Activated B cell treated with CpG ODN at 0.5 μM for 24 hours (primary cell): ENCODE results near the gene PIRT. TPM values are rescaled to one million over a fixed set of nuclear protein-coding genes. Genes with fewer than 3 reads are reported as not detected.
A peak's percentile ranks its signal among the peaks of the same experiment; 100 is the strongest.

Source experiments
- ATAC-seq: fragments of 200-7000 bp; cut with Tn5 transposase; one replicate; pipeline ENCODE4 v1.10.0; 2021; ENCODE audit warnings: low read depth, mild to moderate bottlenecking, moderate library complexity
- CTCF ChIA-PET: fragments of 350-600 bp; sonication (Branson Sonifier 250); formaldehyde crosslinking; loops from one replicate; lab custom pipeline; 2021; ENCODE audit warnings: antibody characterized with exemption; lab: Charles Lee
- POLR2A ChIA-PET: fragments of 350-600 bp; sonication (Branson Sonifier 250); formaldehyde crosslinking; loops from one replicate; lab custom pipeline; 2021; ENCODE audit warnings: antibody characterized with exemption; lab: Charles Lee
- DNase-seq: peaks from one replicate; pipeline ENCODE4 v3.0.0; 2022
- H3K27ac Mint-ChIP-seq: one replicate; pipeline ENCODE4 v1.8.0; 2020; ENCODE audit warnings: mixed read lengths
- H3K27me3 Mint-ChIP-seq: one replicate; pipeline ENCODE4 v1.8.0; 2021; ENCODE audit warnings: mixed read lengths
- H3K36me3 Mint-ChIP-seq: one replicate; pipeline ENCODE4 v1.8.0; 2021; ENCODE audit warnings: low read depth, mixed read lengths
- H3K4me1 Mint-ChIP-seq: one replicate; pipeline ENCODE4 v1.8.0; 2021; ENCODE audit warnings: mixed read lengths
- H3K4me3 Mint-ChIP-seq: one replicate; pipeline ENCODE4 v1.8.0; 2020; ENCODE audit warnings: mild to moderate bottlenecking, mixed read lengths
- H3K9me3 Mint-ChIP-seq: one replicate; pipeline ENCODE4 v1.8.0; 2020; ENCODE audit warnings: mixed read lengths
- CTCF ChIP-seq: fragments of 200-600 bp; IDR thresholded peaks from one replicate; pipeline ENCODE4 v1.8.0; 2022; ENCODE audit warnings: antibody characterized with exemption, mild to moderate bottlenecking
- intact Hi-C: fragments of 100-400 bp; cut with micrococcal nuclease; formaldehyde crosslinking; loops from one replicate; pipeline ENCODE4 v1.15.1; 2024
- total RNA-seq: library from RNA; stranded (reverse); gene quantifications from 2 replicates; pipeline ENCODE4 v1.2.3, GENCODE V29; 2022

Gene PIRT
- total RNA-seq, 1 donor from 2014 or later = not detected

- peaks cover 17% of the 10 kb centered on the region for H3K27me3 Mint-ChIP-seq
- ATAC-seq (no peak), DNase-seq (no peak)
- POLR2A ChIA-PET = interaction anchor here (0.6 to 0.7 kb wide), 2 partner anchors 185 to 682 kb away, joined by 7 to 8 read pairs; no protein-coding TSS in a partner anchor
- no peaks in the 10 kb centered on the region for H3K36me3 Mint-ChIP-seq
- CTCF ChIA-PET = interaction anchor here (1.0 to 6.9 kb wide), 9 partner anchors 9 to 228 kb away, joined by 3 to 69 read pairs (median 5); no protein-coding TSS in a partner anchor
- intact Hi-C loops = loop anchor here (1.0 to 10.0 kb wide), 6 partner anchors 91 to 921 kb away; partner anchors contain the start of genes ADPRM and SCO1
- no peak overlapping the region for H3K27ac Mint-ChIP-seq
- peaks cover 9% of the 10 kb centered on the region for H3K4me1 Mint-ChIP-seq
- H3K9me3 Mint-ChIP-seq = no peaks in the 10 kb centered on the region
- TF ChIP-seq CTCF = peak; percentile 2
- H3K4me3 Mint-ChIP-seq = no peak overlapping the region
These were observed 7.5 kb upstream of the PIRT start for GRCh38 chr17:10845388-10845751.

- H3K27ac Mint-ChIP-seq = no peak overlapping the region
- peak; percentile 94 for ATAC-seq
These were observed 6.9 kb upstream of the PIRT start for GRCh38 chr17:10844621-10845387.

GRCh38 chr17:10843811-10844210 is 5.9 kb upstream of the PIRT start:
- intact Hi-C loops = loop anchor here (10.0 kb wide), 1 partner anchor 89 kb away; no protein-coding TSS in a partner anchor
- H3K4me3 Mint-ChIP-seq = no peak overlapping the region
- no peaks in the 10 kb centered on the region for H3K9me3 Mint-ChIP-seq
- peaks cover 14% of the 10 kb centered on the region for H3K27me3 Mint-ChIP-seq
- no peaks in the 10 kb centered on the region for H3K36me3 Mint-ChIP-seq
- TF ChIP-seq CTCF = no peak
- no peak overlapping the region for H3K27ac Mint-ChIP-seq
- no peak for DNase-seq
- ChIA-PET POLR2A (no interaction called here), CTCF (interaction anchor here (1.6 to 6.9 kb wide), 4 partner anchors 11 to 226 kb away, joined by 4 to 69 read pairs (median 6); no protein-coding TSS in a partner anchor)
- ATAC-seq = no peak
- peaks cover 9% of the 10 kb centered on the region for H3K4me1 Mint-ChIP-seq

More at GRCh38 chr17:10844621-10845387, 6.9 kb upstream of the PIRT start:
- Mint-ChIP-seq H3K4me3 (peak overlapping the region; percentile 81), H3K27me3 (peaks cover 16% of the 10 kb centered on the region), H3K4me1 (peaks cover 9% of the 10 kb centered on the region), H3K36me3 (no peaks in the 10 kb centered on the region), H3K9me3 (no peaks in the 10 kb centered on the region)
- ChIA-PET POLR2A (interaction anchor here (0.6 kb wide), 1 partner anchor 184 kb away, joined by 8 read pairs; no protein-coding TSS in a partner anchor), CTCF (interaction anchor here (0.5 to 6.9 kb wide), 11 partner anchors 9 to 227 kb away, joined by 3 to 69 read pairs (median 5); no protein-coding TSS in a partner anchor)
- intact Hi-C loops = loop anchor here (1.0 to 10.0 kb wide), 6 partner anchors 90 to 921 kb away; partner anchors contain the start of genes ADPRM and SCO1
- TF ChIP-seq CTCF = peak; percentile 57
- DNase-seq = peak; percentile 44

GRCh38 chr17:10842658-10843057 is 4.8 kb upstream of the PIRT start:
- Mint-ChIP-seq H3K27ac (no peak overlapping the region), H3K4me1 (peaks cover 9% of the 10 kb centered on the region), H3K9me3 (no peaks in the 10 kb centered on the region), H3K27me3 (peaks cover 14% of the 10 kb centered on the region), H3K4me3 (no peak overlapping the region), H3K36me3 (no peaks in the 10 kb centered on the region)
- TF ChIP-seq CTCF = no peak
- ChIA-PET POLR2A (no interaction called here), CTCF (interaction anchor here (6.9 kb wide), 1 partner anchor 197 kb away, joined by 69 read pairs; no protein-coding TSS in a partner anchor)
- intact Hi-C loops = loop anchor here (10.0 kb wide), 1 partner anchor 88 kb away; no protein-coding TSS in a partner anchor
- DNase-seq (no peak), ATAC-seq (no peak)

GRCh38 chr17:10838682-10839081 is 795 bp upstream of the PIRT start:
- peaks cover under 1% of the 10 kb centered on the region for H3K27me3 Mint-ChIP-seq
- no peaks in the 10 kb centered on the region for H3K4me1 Mint-ChIP-seq
- no peak overlapping the region for H3K27ac Mint-ChIP-seq
- no peak for TF ChIP-seq CTCF
- ATAC-seq (no peak), DNase-seq (no peak)
- H3K4me3 Mint-ChIP-seq = no peak overlapping the region
- intact Hi-C loops = no loop called here
- POLR2A ChIA-PET = no interaction called here
- no peaks in the 10 kb centered on the region for H3K36me3 Mint-ChIP-seq
- CTCF ChIA-PET = interaction anchor here (1.5 kb wide), 1 partner anchor 191 kb away, joined by 6 read pairs; no protein-coding TSS in a partner anchor
- no peaks in the 10 kb centered on the region for H3K9me3 Mint-ChIP-seq
